Glutamatergic neuron (in vitro differentiated cells): Measurements from ENCODE around the gene NKX3-2. TPM values are rescaled to one million over a fixed set of nuclear protein-coding genes. Genes with fewer than 3 reads are reported as not detected.

Source experiments
- DNase-seq: peaks from one replicate; pipeline ENCODE4 v3.0.0; 2022
- H3K27ac Mint-ChIP-seq: one replicate; pipeline ENCODE4 v1.8.0; 2020; ENCODE audit warnings: mild to moderate bottlenecking, mixed read lengths, inconsistent platforms; ENCODE audit not compliant: unreplicated experiment
- H3K27me3 Mint-ChIP-seq: one replicate; pipeline ENCODE4 v1.8.0; 2020; ENCODE audit warnings: mild to moderate bottlenecking, moderate library complexity, mixed read lengths, inconsistent platforms; ENCODE audit not compliant: unreplicated experiment
- H3K36me3 Mint-ChIP-seq: one replicate; pipeline ENCODE4 v1.8.0; 2020; ENCODE audit warnings: mild to moderate bottlenecking, mixed read lengths, inconsistent platforms; ENCODE audit not compliant: unreplicated experiment
- H3K4me1 Mint-ChIP-seq: one replicate; pipeline ENCODE4 v1.8.0; 2020; ENCODE audit warnings: mild to moderate bottlenecking, low read depth, mixed read lengths, inconsistent platforms; ENCODE audit not compliant: unreplicated experiment
- H3K4me3 Mint-ChIP-seq: one replicate; pipeline ENCODE4 v1.8.0; 2020; ENCODE audit warnings: mild to moderate bottlenecking, mixed read lengths, inconsistent platforms; ENCODE audit not compliant: unreplicated experiment
- H3K9me3 Mint-ChIP-seq: one replicate; pipeline ENCODE4 v1.8.0; 2020; ENCODE audit warnings: mild to moderate bottlenecking, moderate library complexity, mixed read lengths, inconsistent platforms; ENCODE audit not compliant: unreplicated experiment
- CTCF ChIP-seq: fragments of 200-600 bp; sonication (generic); IDR thresholded peaks from one replicate; pipeline ENCODE4 v1.5.0; 2021; ENCODE audit not compliant: partially characterized antibody, unreplicated experiment
- total RNA-seq: library from RNA; stranded (reverse); fragmentation: NEBNext Ultra II Directional; extraction: Animal tissue kit (Norgen Biotek cat#: 25700); gene quantifications from one replicate; pipeline ENCODE4 v1.2.1, GENCODE V29; 2021; ENCODE audit not compliant: unreplicated experiment

NKX3-2 gene
- total RNA-seq, 1 donor from 2014 or later = 0.25 TPM

DNA sequence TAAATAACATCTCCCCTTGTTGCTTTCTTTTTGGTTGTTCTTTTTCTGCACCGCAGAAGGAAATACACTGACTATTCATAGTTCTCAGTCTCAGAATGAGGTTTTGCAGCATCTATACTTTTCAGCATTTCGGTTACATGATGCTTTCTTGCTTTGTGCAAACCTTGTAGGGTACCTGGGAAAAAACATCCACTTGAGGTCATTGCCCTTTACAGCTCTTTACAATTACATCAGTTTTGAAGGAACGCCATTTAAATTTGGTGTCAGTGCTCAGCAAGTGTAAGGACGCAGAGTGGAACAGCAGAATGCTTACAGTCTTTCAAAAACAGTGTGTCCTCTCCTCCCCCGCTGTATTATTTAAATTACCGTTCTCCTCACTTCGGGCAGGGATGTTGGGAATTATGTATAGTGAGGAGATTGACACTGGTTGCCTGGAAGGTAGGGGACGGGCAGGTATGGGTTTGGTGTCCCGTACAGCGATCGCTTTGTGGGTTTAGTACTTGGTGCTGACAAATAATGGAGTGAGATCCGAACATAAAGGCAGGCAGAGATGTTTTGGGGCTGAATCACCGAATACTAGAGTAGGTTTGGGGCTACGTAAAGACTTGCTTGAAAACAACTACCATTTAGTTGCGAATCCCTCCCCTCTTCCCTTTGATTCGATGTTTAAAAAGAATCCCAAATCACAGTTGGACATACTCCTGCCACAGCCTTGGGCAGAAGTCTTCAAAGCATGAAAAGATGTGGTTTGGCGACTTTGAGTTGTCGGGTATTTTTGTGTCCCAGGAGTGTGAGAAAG lies 2.0 kb upstream of the NKX3-2 start:
- DNase-seq = no peak
- no peaks in the 10 kb centered on the region for H3K4me1 Mint-ChIP-seq
- peak overlapping the region; percentile 83 for H3K4me3 Mint-ChIP-seq
- H3K27me3 Mint-ChIP-seq = peaks cover 31% of the 10 kb centered on the region
- H3K9me3 Mint-ChIP-seq = peaks cover 15% of the 10 kb centered on the region
- TF ChIP-seq CTCF = no peak
- H3K27ac Mint-ChIP-seq = no peak overlapping the region
- no peaks in the 10 kb centered on the region for H3K36me3 Mint-ChIP-seq

DNA sequence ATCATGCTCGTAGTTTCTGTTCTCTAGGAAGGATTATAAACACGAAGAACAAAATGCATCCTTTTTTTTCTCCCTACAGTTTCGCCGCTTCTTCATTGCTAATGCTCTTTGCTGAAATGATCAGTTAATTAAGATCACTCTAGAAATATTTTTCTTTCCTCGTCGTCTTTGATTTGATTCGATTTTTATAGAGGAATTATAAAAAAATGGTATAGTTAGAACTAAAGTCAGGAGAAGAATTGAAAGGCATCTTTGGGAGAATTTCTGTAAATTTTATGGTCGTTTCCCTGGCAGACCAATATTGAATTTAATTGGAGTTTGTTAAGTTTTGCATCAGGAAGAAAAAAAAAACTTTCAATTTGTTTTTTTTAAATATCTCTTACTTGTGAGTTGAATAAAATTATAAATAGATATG lies 1.1 kb upstream of the NKX3-2 start:
- no peaks in the 10 kb centered on the region for H3K4me1 Mint-ChIP-seq

DNA sequence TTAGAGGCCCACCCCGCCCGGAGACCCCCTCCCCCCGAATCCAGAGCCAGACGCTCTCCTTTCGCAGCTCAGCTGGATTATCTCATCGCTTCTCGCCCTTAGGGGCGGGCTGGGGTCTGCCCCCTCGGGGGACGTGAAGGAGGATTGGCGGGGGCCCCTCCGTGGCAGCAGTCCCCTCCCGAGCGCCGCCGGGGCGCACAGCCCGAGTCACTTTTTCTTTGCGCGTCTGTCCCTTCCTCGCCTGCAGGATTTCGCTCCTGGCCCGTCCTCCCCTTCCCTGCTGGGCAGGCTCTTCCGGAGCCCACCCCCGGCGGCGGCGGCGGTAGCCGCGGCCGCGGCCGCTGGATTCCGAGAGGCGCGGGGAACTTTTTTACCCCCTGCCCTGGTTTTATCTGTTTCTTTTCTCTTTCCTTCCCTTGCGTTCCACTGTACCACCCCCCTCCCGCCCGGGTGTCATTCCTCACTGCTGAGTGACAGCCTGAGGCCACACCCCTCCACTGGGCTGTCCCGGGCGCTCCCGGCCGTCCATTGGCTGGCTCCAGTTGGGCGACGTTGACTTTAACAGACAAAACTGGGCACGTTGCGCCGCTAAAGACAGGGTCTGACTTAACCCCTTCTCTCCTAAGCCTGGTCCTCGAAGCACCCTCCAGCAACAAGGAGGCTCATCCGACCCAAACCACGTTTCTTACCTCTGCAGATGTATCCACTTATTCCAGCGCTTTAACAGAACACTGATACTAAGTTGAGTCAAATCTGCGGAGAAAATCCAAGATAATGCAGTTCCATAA lies 492 bp upstream of the NKX3-2 start:
- TF ChIP-seq CTCF = no peak
- Mint-ChIP-seq H3K27ac (peak overlapping the region; percentile 48), H3K4me3 (peak overlapping the region; percentile 95), H3K9me3 (peaks cover 15% of the 10 kb centered on the region), H3K4me1 (no peaks in the 10 kb centered on the region), H3K36me3 (no peaks in the 10 kb centered on the region), H3K27me3 (peaks cover 38% of the 10 kb centered on the region)
- DNase-seq = peak; percentile 87

More for the DNA sequence above, 1.1 kb upstream of the NKX3-2 start:
- Mint-ChIP-seq H3K4me3 (peak overlapping the region; percentile 95), H3K36me3 (no peaks in the 10 kb centered on the region), H3K9me3 (peaks cover 15% of the 10 kb centered on the region), H3K27me3 (peaks cover 35% of the 10 kb centered on the region), H3K27ac (peak overlapping the region; percentile 48)
- TF ChIP-seq CTCF = no peak
- no peak for DNase-seq

DNA sequence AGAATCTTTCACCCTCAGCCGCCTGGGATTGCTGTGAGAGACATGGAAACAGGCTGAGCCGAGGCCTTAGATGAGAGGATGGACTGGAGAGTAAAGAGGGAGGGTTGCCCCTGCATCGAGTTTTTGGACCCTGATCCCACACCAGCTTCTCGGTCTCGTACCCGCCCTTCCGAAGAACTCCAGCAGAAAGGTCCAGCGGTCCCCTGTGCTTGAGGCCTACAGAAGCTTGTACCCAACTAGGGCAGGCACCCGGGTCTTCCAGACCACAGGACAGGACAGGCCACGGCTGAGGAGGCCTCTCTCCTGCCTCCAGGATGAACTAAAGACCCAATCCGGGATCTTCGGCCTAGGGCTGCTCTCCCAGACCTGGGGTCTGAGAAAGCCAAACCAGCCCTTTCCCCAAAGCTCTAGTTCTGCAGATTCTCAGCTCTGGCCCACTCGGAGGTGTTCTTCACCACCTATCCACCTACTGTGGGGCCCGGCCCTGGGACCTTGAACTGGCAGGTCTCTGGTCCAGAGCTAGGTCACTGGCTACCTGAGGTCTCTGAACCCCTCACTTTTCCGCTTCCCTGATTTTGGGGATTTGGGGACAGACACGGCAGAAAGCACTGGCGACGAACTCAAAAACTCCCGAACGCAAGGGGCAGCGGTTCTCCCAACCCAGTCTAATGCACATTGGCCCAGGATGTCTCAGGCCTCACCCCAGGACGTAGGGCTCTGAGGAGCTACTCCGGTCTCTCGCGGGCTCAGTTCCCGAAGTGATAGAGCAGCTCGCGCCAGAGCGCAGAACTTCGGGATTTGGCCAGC lies 1.1 kb downstream of the NKX3-2 start:
- Mint-ChIP-seq H3K36me3 (no peaks in the 10 kb centered on the region), H3K27ac (no peak overlapping the region), H3K4me3 (peak overlapping the region; percentile 71), H3K4me1 (no peaks in the 10 kb centered on the region), H3K27me3 (peaks cover 40% of the 10 kb centered on the region), H3K9me3 (peaks cover 14% of the 10 kb centered on the region)
- DNase-seq = no peak
- TF ChIP-seq CTCF = no peak
